Measurements from ENCODE around the gene ACTL6B. TPM values are rescaled to one million over a fixed set of nuclear protein-coding genes. Genes with fewer than 3 reads are reported as not detected.

ACTL6B gene
- total RNA-seq, result 107 TPM

DNA sequence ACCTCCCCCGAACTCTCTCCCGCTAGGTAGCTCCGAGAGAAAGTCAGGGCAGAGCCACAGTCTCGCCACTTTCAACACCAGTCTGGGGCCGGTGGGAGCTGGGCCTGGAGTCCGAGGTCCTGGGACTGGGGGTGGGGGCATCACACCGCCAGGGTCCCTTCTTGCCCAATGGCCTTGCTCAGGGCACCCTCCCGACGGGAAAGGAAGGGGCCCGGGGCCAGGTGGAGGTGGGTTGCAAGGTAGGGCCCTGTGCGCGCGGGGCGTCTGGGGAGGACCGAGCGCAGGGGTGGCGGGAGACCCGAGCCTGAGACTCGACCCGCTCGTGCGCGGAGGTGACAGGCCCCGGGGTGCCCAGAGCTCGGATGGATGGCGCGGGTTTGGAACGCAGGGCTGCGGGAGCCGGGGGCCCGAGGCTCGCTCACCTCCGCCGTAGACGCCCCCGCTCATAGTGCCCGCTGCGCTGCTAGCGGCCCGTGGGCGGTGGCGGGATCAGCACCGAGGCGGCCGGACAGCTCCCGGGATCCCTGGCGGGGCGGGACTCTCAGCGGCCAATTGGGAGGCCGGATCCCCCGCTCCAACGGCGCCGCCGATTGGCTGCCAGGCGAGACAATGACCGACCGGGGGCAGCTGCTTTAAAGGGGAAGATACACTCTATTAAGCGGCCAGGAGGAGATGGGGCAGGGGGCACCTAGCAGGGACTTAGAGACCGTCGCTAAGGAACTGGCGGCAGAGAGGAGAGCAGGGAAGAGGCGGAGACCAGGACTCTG, at the start of gene ACTL6B:
Gene ACTL6B, minus strand, starts transcription at position 541 of the 767 bp plus-strand sequence. Its CDS starts 94 bp downstream, at position 447.

DNA sequence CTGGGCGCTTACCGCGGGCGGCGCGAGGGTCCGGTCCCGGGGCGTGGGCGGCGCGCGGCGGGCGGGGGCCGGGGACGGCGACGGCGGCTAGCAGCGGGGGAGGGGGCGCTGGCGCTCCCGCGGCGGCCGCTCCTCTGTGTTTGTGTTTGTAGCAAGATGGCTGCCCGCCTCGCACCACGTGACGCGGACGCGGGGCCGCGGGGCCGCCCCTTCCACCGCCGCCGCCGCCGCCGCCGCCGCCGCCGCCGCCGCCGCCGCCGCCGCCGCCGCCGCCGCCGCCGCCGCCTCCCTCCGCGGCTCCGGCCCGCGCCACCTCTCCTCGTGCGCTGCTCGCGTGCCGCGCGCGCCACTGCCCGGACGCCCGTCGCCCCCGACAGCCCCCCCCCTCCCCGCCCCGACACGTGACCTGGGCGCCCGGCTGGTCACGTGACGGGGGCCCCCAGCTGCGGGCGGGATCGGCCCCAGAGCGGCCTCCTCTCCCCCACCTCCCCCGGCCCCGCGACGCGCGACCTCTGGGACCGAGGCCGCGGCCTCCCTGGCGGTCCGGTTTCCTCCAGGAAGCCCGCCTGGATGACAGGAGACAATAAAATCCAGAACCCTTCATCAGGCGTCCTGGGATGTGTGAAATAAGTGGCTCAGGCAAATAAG, 38.0 kb upstream of the ACTL6B start, which contains the start of gene GIGYF1:
Gene GIGYF1, minus strand, starts transcription at position 153 of the 648 bp plus-strand sequence. CDS start 6,012 bp downstream, outside the sequence.

DNA sequence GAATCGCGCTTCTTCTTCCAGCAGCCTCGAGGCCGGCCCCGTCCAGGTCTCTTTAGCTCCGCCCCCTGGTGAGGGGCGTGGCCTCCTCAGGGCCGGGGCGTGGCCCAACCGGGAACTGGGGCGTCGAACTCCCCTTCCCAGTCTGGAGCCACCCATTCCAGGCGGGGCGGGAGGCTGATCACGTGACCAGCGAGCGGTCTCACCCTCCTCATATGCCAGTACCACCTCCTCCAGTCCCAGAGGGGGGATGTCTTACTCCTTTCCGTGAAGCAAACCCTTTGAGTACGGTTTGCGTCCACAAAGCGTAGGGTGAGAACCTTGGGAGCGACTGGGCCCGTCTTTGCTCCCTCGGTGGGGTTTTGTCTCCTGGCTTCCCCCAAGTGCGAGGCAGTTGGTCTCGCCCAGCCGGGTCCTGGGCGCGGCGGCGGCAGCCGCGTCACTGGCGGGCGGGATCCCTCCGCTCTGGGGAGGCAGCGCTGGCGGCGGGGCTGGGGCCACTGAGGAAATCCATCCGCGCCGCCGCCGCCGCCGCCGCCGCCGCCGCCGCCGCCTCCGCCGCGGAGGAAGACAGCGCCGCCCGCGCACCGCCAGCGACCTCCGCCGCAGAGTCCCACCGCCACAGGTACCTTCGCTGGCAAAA, 17.2 kb upstream of the ACTL6B start, which contains the start of gene GNB2:
Gene GNB2, plus strand, starts transcription at position 439 of the 640 bp plus-strand sequence. CDS start 2,526 bp downstream, outside the sequence.

DNA sequence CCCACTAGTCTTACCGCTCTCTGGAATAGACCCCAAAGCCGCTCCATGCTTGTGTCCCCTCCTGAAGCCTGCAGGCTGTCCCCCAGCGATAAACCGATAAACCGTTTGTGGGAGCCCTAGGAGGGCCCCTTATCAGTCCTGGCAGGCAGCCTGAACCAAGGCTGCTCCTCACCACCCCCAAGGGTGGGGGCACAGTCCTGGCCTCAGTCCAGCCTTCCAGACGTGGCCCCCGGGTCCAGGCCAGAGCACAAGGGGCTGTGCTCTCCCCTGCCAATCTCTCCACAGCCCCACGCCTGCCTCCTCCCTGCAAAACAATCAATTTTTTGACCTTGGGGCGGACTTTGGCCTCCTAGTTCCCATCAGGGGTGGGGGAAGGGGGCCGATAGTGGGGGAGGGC, 14.8 kb downstream of the ACTL6B start, which contains the start of gene TFR2:
Gene TFR2, minus strand, starts transcription at position 90 of the 397 bp plus-strand sequence. Its CDS starts 43 bp downstream, at position 47.

DNA sequence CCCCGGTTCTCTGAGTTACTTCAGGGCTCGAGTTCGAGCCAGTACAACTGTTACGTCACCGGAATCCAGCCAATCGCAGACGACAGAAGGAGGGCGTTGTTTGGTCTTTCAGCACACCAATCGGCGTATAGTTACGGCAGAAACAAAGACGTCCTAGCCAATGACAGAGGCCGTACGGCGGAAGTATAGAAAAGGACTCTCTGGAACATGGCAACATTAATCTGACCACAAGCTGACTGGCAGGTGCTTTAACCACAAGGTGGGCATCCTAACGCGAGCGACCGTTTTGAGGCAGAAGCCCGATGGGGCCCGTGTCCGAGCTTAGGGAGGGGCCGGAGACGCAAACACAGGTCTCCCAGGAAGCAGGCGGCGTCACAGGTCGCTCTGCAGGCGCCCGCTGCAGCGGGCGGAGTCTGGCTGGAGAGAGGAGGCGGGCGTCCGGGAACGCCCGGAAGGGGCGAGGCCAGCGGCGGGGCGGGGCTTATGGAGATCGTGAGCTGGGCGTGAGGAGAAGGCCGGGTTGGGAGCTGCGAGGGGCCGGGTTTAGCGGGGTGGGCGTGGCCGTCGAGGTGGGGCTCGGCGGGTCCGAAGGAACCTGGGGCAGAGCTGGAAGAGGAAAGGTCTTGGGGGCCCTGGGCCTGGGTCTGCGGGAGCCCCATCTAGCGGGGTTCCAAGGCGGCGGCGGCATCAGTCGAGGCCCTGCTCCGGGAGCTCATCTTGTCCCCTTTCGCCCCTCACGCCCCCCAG, 44.1 kb downstream of the ACTL6B start, which contains the start of gene MOSPD3:
Gene MOSPD3, plus strand, starts transcription at position 558 of the 747 bp plus-strand sequence. CDS start 252 bp downstream, outside the sequence.

Other genes starting within 250 kb of the ACTL6B start
- gene ZCWPW1, start 227.7 kb downstream of the ACTL6B start, total RNA-seq, result 2.2 TPM
- gene MEPCE, start 226.6 kb downstream of the ACTL6B start, total RNA-seq, result 21.3 TPM
- gene PPP1R35, start 220.0 kb downstream of the ACTL6B start, total RNA-seq, result 7.8 TPM
- not detected for gene SPACDR, start 192.2 kb downstream of the ACTL6B start, total RNA-seq
- gene TSC22D4, start 177.2 kb downstream of the ACTL6B start, total RNA-seq, result 6.6 TPM
- gene NYAP1, start 172.5 kb downstream of the ACTL6B start, total RNA-seq, result 38.5 TPM
- gene AGFG2, start 117.2 kb downstream of the ACTL6B start, total RNA-seq, result 4.7 TPM
- not detected for gene SAP25, start 82.5 kb downstream of the ACTL6B start, total RNA-seq
- 17.5 TPM for gene LRCH4, start 70.3 kb downstream of the ACTL6B start, total RNA-seq
- gene FBXO24, start 70.1 kb downstream of the ACTL6B start, total RNA-seq, result not detected
- gene PCOLCE, start 54.1 kb downstream of the ACTL6B start, total RNA-seq, result 4.1 TPM
- 23.5 TPM for gene MOSPD3, start 43.9 kb downstream of the ACTL6B start, total RNA-seq
- 6.6 TPM for gene TFR2, start 14.9 kb downstream of the ACTL6B start, total RNA-seq
- gene GNB2, start 17.3 kb upstream of the ACTL6B start, total RNA-seq, result 74.5 TPM
- 35.4 TPM for gene GIGYF1, start 37.8 kb upstream of the ACTL6B start, total RNA-seq
- 28.8 TPM for gene POP7, start 49.7 kb upstream of the ACTL6B start, total RNA-seq
- gene EPO, start 64.0 kb upstream of the ACTL6B start, total RNA-seq, result not detected
- not detected for gene ZAN, start 77.1 kb upstream of the ACTL6B start, total RNA-seq
- gene EPHB4, start 171.1 kb upstream of the ACTL6B start, total RNA-seq, result 11.0 TPM
- gene SLC12A9, start 196.3 kb upstream of the ACTL6B start, total RNA-seq, result 30.4 TPM
- 3.8 TPM for gene TRIP6, start 210.9 kb upstream of the ACTL6B start, total RNA-seq
- gene SRRT, start 218.7 kb upstream of the ACTL6B start, total RNA-seq, result 64.5 TPM
- gene UFSP1, start 233.3 kb upstream of the ACTL6B start, total RNA-seq, result 2.5 TPM
- 13.1 TPM for gene ACHE, start 239.4 kb upstream of the ACTL6B start, total RNA-seq

Data from parietal lobe (tissue), 1 donor.